NCI-H2029 (cell line): ENCODE data around the gene NUDT6.
"Not testable (repeated sequence)": the region's sequence is repeated elsewhere in the genome, so short reads cannot be mapped to it uniquely, and the experiment has no call there.

Experiments
- DNase-seq: peaks from one replicate; lab custom pipeline; 2025; lab: John Stamatoyannopoulos, UW

The NUDT6 gene

DNA sequence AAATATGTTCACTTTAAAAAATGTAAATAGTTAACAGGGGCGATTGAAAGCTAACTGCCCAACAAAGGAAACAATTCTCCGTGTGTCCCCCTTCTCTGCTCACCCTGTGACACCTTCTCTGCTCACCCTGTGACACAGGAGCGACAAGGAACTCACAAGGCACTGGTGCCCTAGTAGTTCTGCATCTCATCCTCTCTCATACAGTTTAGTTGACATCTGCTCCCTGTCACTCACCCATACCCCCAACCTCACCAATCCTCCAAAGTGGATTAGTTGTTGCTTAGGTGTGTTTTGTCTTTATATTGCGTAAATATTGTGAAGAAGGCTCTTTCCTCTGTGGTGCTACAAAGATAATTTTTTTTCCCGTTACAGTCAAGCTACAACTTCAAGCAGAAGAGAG is 46.4 kb downstream of the NUDT6 start:
- no peak for DNase-seq

- DNase-seq: no peak
These were observed 48.4 kb downstream of the NUDT6 start for GRCh38 chr4:122873821-122874593.

DNA sequence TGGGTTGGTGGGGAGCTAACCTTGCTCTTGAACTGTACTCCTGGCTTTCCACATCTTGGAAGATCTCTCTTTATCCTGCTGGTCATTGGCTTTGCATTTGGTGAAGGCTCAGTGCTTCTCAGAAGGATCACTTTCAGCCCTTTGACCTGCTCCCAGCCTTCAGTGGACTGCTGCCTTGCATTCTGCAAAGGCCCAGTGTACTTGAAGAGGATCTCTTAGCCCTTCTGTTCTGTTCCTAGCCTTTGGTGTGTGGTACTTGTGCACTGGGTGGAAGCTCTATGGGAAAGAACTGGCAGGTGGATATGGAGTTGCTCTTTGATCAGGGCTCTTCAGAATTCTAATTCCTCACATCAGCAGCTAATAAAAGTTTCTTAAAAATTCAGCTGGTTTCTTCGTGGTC is 49.3 kb downstream of the NUDT6 start:
- no peak for DNase-seq

- not testable (repeated sequence) for DNase-seq
These were observed 54.2 kb downstream of the NUDT6 start for GRCh38 chr4:122868235-122868634.

GRCh38 chr4:122865425-122865824 is 57.0 kb downstream of the NUDT6 start:
- DNase-seq: no peak

DNA sequence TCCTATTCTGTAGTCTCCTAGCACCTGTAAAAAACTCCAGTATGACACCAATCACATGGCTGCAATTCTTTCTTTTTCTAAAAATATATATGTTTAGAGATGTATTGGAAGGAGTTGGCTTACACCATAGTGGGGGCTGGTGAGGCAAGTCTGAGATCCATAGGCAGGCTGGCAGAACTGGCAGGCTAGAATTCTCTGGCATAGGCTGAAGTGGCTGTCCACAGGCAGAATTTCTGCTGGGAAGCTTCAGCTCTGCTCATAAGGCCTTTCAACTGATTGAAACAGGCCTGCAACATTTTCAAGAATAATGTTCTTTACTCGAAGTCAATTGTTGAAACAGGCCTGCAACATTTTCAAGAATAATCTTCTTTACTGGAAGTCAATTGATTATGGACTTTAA is 58.8 kb downstream of the NUDT6 start:
- no peak for DNase-seq

GRCh38 chr4:122861172-122861943 is 61.0 kb downstream of the NUDT6 start:
- no peak for DNase-seq

DNA sequence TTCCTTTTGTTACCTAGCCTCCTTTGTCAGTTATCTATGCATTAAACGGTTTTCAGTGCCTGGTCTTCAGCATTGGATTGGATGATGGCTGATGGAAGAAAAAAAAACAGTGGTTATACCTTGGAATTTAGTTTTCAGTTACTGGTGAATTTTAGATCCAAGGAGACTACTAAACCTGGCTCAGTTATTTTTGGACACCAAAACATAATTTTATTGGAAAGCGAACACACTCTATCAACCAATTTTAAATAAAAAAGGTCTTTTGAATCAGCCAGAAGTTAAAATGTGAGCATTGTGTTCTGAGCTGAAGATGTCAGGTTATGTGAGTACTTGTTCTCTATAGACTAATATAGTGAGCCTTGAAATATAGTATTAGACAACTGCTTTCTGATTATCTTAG is 63.7 kb downstream of the NUDT6 start:
- no peak for DNase-seq

DNA sequence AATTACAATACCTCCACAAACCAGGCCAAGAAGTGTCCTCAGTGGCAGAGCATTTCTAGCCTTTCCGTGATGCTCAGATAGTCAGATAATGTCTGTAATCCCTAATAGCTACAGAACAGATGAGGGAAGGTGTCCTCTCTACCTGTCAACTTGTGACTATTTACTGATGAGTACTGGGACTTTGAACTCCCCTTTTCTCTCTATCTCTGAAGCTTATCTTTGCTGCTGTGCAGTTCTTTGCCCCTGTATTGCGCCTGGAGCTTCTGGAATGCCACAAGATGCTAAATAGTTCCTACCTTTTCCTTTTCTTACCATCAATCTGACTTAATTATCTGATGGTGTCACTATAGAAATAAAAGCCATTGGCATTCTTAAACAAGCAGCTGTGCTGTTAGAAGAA is 65.2 kb downstream of the NUDT6 start:
- no peak for DNase-seq

DNA sequence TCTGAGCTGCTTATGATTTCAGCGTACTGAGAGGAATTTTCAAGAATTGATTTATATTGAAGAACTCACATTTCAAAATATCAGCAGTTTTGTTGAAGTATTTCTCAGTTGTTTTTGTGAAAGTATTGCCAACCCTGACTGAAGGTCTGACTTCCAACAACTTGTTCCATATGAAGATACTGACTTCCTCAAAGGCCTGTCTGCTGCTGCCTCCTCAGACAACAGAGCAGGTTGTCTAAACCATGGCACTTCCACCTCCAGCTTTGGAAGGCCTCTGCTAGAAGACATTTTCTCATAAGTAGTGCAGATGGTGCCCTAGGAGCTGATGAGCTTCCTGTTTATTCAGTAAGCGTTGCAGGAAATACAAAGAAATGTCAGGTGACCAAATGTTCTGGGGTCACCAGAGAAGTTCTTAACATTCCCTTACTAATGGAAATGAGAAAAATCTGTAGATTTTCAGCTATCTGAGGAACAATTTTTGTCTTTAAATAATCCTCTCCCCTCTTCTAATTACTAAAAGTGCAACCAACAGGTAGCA is 67.0 kb downstream of the NUDT6 start:
- no peak for DNase-seq

- DNase-seq: no peak
These were observed 67.7 kb downstream of the NUDT6 start for GRCh38 chr4:122854447-122855352.

DNA sequence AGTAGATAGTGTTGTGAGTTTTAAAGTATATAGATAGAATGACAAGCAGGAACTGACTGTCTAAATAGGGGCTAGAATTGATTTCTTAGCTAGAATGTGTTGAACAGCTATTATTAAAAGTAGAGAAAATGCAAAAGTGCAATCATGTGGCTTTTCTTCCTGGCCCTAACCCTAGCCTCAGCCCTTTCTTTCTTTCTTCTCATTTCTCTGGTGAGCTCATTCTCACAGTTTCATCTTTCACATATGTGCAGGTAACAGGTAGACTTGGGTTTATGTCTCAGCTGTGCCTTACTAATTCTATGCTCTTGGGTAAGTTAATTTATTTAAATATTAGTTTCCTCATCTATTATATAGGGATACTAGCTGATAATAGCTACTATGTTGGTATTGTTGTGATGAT is 70.8 kb downstream of the NUDT6 start:
- DNase-seq: no peak

DNA sequence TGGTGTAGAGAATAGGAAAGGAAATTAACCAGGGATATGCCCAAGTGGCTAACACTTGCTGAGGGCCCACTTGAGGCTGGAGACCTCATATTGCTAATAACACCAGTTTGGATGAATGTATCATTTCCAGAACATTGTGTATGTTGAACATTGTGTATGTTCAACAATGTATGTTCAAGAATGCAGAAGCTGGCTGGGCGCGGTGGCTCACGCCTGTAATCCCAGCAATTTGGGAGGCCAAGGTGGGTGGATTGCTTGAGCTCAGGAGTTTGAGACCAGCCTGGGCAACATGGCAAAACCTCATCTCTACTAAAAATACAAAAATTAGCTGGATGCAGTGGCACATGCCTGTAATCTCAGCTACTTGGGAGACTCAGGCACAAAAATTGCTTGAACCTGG is 72.6 kb downstream of the NUDT6 start:
- not testable (repeated sequence) for DNase-seq

DNA sequence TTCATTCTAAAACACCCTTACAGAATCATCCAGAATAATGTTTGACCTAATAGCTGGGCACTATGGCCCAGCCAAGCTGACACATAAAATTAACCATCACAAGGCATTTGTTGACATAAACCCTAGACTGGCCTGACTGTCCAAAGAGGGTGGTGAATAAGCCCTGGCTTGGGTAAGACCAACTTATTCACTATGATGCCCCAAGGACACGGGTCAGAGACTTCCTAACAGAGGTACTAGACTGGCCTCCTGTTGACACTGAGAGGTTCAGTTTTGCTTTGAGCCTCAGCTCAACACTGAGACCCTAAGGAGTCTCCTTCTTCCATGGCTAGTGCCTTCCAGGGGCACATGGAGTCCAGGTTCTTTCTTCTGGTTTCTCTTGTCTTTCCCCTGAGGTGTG is 74.5 kb downstream of the NUDT6 start:
- no peak for DNase-seq

- DNase-seq: no peak
These were observed 76.6 kb downstream of the NUDT6 start for GRCh38 chr4:122845760-122846159.

GRCh38 chr4:122845066-122845465 is 77.3 kb downstream of the NUDT6 start:
- no peak for DNase-seq

- DNase-seq: not testable (repeated sequence)
These were observed 78.0 kb downstream of the NUDT6 start for GRCh38 chr4:122844391-122844790.

DNA sequence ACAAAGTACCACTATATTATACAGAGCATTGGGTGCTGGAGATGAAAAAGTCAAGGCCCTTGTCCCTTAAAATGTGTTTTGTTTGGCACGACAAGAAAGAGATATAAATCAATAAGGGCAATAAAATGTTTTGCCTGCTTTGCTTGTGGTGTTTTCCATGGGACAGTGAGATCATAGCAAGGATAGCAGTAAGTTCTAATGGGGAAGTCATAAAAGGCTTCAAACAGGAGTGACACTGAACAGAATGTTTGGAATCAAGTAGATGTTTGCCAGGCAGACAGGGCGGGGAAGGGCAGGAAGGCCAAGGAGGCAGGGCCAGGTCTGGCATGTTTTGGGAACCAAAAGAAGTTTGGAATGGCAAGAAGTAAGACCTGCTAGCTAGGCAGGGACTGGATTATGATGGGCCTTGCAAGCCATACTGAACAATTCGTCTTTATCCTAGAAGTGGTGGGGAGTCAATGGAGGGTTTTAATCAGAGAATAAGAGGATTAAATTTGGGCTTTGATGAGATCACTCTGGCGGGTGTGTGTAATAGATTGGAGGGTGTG is 79.3 kb downstream of the NUDT6 start:
- DNase-seq: no peak
